ENCODE data around the gene HACL1.
A peak's percentile ranks its signal among the peaks of the same experiment; 100 is the strongest.

HACL1 gene

DNA sequence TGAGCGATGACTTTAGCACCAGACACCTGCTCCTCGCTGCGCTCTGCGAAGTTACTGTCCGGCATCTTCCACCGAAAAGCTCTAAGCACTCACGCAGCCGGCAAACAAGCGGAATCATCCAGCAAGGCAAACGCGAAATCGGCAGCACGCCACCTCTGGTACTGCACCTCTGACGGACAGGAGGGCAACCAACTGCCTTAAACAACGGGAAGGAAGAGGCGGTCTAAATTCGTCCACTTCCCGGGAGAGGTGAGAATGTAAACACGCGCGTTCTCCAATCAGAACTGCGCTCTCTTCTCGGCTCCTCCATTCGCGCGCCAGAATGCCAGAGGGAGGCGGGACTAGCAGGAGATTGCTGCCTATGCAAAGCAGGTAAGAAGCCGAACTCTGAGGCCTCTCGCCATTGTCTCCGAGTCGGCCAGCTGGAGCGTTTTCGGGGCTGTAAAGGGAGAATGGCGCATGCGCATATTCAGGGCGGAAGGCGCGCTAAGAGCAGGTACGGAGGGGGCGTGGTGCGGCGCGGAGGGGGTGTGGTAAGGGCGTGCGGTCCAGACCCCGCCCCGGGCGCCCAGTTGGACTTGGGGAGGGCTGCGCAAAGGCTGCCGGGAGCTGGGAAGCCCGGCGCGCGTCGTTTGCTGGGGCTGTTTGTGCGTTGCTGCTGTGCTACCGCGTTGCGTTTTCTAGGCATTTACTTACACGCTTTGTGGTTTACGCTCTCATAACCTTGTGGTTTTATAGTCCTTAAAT, at the start of gene HACL1, which contains the start of gene BTD:
HACL1 (minus strand) TSS at position 171 of the 747 bp plus-strand sequence; CDS start at position 65, 106 bp downstream.
BTD (plus strand) TSS at position 347 of the 747 bp plus-strand sequence. CDS start 33,695 bp downstream, outside the sequence.
- DNase-seq, result peak; percentile 99

GRCh38 chr3:15649858-15650257, 48.5 kb upstream of the HACL1 start:
- no peak for DNase-seq

- no peak for DNase-seq
Observed at GRCh38 chr3:15649341-15649740, 48.0 kb upstream of the HACL1 start.

GRCh38 chr3:15647611-15648167, 46.3 kb upstream of the HACL1 start:
- peak; percentile 36 to 42 for DNase-seq

DNA sequence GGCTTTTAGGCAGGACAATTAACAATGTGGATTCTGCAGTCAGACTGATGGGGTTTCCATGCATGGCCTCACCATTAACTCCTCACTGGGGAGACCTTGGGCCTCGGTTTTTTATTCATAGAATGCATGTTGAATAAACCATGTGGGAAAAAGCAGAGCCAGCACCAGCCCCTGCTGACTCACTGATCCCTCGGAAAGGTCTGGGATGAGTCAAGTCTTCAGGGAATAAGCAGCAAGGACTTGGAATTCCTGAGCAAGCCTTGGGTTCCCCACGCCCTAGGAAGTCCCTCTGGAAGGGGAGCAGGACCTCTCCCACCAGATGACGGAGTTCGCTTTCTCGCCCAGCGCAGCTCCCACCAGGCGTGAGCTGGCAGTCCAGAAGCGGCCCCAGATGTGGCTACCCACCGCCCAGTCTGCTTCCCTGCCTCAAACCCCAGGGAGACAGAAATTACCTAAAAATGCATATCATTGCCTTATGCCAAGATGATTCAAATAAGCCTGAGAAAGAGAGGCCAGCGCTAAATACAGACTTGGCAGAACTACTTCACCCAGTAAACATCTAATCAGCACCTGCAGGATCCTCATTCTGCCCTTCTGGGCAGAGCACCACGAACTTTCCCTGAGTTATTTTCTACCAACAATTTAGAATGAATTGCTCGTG, 45.6 kb upstream of the HACL1 start:
- DNase-seq, result no peak

GRCh38 chr3:15645740-15646501, 44.6 kb upstream of the HACL1 start:
- no peak for DNase-seq

DNA sequence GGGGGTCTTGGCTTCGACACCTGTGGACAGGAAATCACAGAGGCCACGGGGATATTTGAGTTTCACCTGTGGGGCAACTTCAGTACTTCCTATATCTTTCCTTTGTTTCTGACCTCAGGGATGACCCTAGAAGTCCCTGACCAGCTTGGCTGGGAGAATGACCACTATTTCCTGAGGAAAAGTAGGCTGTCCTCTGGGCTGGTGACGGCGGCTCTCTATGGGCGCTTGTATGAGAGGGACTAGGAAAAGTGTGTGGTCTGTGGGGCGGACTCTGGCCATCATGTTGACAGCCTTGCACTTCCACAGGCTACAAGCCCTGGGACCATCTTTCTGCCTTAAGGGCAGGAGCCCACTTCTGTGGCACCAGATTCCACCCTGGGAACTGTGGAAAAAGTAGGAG, 43.9 kb upstream of the HACL1 start:
- no peak for DNase-seq

DNA sequence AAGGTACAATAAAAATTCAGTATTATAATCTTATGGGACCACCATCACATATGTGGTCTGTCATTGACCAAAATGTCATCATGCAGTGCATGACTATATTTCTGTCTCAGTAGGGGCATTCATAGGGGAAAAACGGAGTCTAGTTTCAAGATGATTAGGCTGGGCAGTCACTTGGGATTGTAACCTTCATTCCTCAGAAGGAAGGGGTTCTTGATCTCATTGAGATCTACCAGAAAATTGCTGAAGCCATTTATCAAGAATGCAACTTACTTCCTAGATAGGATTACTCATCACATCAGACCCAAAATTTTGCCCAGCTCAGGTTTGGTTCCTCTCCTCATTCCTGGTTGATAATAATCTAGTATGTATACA, 37.5 kb upstream of the HACL1 start:
- DNase-seq, result no peak

- DNase-seq, result no peak
Observed at GRCh38 chr3:15638193-15638890, 37.0 kb upstream of the HACL1 start.

- no peak for DNase-seq
Observed at GRCh38 chr3:15637131-15637951, 36.0 kb upstream of the HACL1 start.

GRCh38 chr3:15636028-15636709, 34.8 kb upstream of the HACL1 start:
- DNase-seq, result peak; percentile 13 to 14

GRCh38 chr3:15635121-15635661, 33.8 kb upstream of the HACL1 start:
- no peak for DNase-seq

DNA sequence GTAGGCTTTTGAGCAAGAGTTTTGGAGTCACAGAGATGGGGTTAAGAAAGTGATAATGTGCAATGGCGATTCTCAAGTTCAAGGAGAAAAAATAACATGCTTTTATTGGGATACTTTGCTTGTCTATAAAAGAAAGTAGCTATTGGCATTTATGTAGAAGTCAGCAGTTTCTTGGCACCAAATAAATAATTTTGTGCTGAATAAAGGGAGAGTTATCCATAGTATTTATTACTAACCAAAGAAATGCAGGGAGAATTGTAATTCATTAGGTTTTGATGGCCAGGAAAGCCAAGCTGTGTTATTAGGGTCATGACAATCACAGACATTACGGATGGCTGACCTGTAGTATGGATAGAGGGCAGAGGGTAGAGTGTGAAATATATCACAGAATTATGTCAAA, 33.3 kb upstream of the HACL1 start:
- DNase-seq, result no peak

DNA sequence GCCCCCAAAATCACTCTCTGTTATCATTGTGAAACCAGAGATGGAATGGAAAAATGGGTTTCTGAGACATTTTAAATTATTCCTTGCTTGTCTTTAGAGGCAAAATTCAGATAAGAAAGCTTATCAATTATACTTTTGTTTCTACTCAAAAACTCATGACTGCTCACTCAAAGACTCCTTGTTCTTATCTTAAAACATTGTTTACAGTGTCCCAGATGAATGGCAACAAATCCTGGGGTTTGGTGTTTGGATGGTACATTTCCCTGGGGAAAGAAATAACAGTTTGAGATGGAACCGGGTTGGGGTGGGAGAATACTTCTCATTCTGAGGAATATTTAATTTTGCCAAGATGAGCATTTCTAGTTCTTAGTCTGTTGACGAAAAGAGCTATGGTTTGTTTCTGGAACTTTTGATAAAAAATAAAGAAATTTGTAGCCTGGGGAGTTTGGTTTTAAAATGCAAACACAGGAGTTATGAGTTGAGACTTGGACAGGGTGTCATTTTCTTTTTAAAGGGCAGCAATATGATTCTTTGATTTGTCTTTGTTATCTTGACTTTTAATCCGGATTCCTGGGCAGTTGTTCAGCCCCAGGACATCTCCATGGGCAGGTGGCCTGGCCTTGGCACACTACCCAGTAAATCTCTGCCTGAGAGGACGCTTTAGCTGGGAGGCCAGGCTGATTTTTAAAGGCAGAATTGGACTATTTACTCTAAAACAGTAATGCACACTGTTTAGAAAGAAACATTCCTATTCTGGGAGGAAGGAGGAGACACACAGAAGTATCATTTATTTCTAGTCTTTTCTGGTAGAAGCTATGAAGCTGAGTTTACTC, 32.6 kb upstream of the HACL1 start:
- DNase-seq, result no peak

DNA sequence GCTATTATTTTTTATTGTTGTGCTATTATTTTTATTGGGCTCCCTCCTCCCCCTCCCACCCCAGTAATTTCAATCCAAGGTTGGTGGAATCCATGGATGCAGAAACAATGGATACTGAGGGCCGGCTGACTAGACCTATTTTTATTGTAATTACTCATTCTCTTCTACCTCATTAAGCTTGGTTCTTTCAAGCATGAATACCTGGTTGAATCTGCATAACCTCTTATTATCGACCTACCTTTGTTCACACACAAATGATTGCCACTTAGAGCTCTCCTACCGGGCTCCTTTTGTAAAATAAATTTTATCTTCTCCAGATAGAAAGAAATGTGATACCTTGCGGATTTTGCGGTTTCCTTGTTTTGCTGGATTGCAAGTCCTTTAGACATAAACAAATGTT, 31.8 kb upstream of the HACL1 start:
- DNase-seq, result no peak

DNA sequence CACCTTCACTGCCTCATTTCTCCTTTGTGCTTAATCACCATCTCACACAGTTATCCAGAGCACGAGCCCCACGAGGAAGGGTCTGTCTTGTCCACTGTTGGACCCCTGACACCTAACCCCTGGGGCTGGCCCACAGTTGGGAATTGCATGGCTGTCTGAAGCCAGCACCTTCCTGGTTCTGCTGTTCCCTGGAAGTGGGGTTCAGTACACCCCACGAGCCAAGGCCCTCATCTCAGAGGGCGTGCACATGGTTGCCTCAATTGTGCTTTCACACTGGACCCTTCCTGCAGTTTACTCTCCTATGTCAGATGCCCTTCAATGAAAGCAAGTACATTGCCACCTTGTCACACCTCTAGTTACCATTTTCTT, 30.8 kb upstream of the HACL1 start:
- no peak for DNase-seq

DNA sequence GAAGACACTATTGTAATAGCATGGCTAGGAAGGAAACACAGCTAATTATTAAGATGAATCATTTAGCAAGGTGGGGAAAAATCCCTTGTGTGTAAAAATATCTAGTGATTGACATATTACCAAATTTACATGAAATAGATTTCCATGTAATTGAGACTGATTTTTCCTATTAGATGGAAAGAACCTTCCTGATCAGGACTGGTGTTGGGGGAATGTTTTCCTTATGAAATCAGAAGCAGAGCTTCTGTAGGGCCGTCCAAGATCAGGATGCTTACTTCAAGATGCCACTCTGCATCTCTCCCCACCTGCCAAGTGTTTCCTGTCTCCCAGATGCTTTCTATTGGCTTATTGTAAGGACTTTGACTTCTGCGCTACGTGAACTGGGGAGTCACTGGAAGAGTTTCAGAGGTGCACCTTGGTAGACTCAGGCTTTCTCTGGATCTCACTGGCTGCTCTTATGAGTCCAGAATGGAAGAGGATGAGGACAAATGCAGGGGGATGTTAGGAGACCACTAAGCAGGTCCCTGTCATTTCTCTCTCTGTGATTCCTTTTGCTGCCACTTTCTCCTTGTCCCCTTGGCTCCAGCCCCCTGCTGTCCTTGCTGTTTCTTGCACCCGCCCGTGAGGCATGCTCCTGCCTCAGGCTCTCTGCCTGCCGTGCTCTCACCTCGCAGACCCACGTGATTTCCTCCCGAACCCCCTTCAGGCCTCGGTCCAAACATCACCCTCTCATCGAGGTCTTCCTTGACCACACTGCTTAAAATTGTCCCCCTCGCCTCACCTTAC, 30.2 kb upstream of the HACL1 start:
- no peak for DNase-seq

DNA sequence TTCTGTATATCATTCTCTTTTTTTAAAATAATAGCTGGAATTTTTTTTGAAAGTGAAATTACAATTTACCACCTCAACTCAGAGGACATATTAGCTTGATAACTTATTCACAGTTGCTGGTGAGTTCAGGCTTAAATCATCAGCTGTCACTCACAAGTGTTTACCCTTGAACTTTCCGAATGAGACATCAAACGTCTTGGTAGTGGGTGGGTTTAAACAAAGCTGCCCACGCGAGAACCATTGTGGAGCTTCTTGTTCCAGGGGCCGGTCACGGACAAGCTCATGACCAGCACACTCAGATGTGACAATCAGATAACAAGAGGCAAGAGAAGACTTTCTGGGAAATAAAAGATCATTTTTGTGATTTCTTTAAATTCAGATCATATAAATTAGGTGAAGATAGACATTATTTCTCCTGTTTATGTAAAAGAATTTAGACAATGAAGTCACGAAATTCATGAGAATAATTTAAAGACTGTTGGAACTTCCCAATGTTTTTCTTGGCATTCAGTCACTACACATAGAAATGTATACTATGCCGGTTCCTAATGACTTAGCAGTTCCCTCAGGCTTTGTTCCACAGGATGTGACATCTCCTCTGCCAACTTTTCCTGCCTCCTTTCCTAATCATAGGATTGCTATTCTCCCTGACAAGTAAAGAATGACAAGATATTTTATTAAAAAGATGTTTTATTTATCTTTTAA, 29.4 kb upstream of the HACL1 start:
- no peak for DNase-seq
